HepG2 (cell line): ENCODE data around the gene ALDH9A1. TPM values are rescaled to one million over a fixed set of nuclear protein-coding genes. Genes with fewer than 3 reads are reported as not detected.

ENCODE experiments used
- ATAC-seq: fragments of 200-7000 bp; cut with Tn5 transposase; 3 replicates; pipeline ENCODE4 v1.9.1; 2020; ENCODE audit warnings: mild to moderate bottlenecking, moderate library complexity
- BruUV-seq: library from RNA; stranded (reverse); fragments of 400-500 nt; replicated peaks from 2 replicates; lab custom pipeline; 2021; lab: Mats Ljungman, UMichigan
- CTCF ChIA-PET: fragments of 300-600 bp; formaldehyde crosslinking; extraction: SDS; loops from one replicate; lab custom pipeline; 2021; ENCODE audit warnings: low total read pairs, inconsistent platforms, low intra/inter-chr PET ratio; lab: Yijun Ruan, JAX
- POLR2A ChIA-PET: fragments of 350-600 bp; sonication (Branson Sonifier 250); formaldehyde crosslinking; loops from one replicate; lab custom pipeline; 2020; ENCODE audit warnings: antibody characterized with exemption, inconsistent platforms; lab: Yijun Ruan, JAX
- DNase-seq: peaks from one replicate; pipeline ENCODE4 v3.0.0-alpha.2; 2015; ENCODE audit warnings: low spot score
- FAIRE-seq: peaks from 3 replicates; lab custom pipeline; 2011; peaks lifted over from hg19 to GRCh38; lab: Jason Lieb, UNC
- H2AFZ ChIP-seq: one replicate; pipeline ENCODE4 v1.6.1; 2011; ENCODE audit warnings: low read length, inconsistent platforms
- H3K27ac ChIP-seq: fragments of 300-600 bp; 3 replicates; pipeline ENCODE4 v1.8.0; 2011; ENCODE audit warnings: mixed run types, mild to moderate bottlenecking, mixed read lengths, low read length, inconsistent platforms; ENCODE audit not compliant: insufficient read depth; ENCODE audit errors: extremely low read length
- H3K27me3 ChIP-seq, 2 experiments: fragments of 200-600 bp in 1 of 2; 2 replicates in 1 of 2; 3 replicates in 1 of 2; pipeline versions ENCODE4 v1.6.0 to v1.8.0; 2011; ENCODE audit warnings: low read length in 2 of 2, mild to moderate bottlenecking in 2 of 2, moderate library complexity in 2 of 2, inconsistent platforms in 1 of 2; ENCODE audit not compliant: insufficient read depth in 2 of 2, control insufficient read depth in 1 of 2
- H3K36me3 ChIP-seq, 2 experiments: fragments of 200-600 bp in 1 of 2; replicated peaks in 1 of 2; 2 replicates in 1 of 2; 3 replicates in 1 of 2; pipeline versions ENCODE4 v1.5.1 to v1.8.0; 2011; ENCODE audit warnings: low read length in 2 of 2, inconsistent platforms in 1 of 2; ENCODE audit not compliant: insufficient read depth in 2 of 2, control insufficient read depth in 1 of 2
- H3K4me1 ChIP-seq: 2 replicates; pipeline ENCODE4 v1.5.1; 2012; ENCODE audit warnings: low read length, inconsistent platforms; ENCODE audit not compliant: insufficient read depth
- H3K4me2 ChIP-seq: 2 replicates; pipeline ENCODE4 v1.6.0; 2011; ENCODE audit warnings: low read depth, low read length, inconsistent platforms
- H3K4me3 ChIP-seq, 3 experiments: fragments of 200-600 bp in 1 of 3; sonication (generic), shearing (Covaris generic) in 1 of 3; replicated peaks in 1 of 3; 2 replicates each; pipeline ENCODE4 v1.5.1; 2011 to 2016; ENCODE audit warnings: low read length in 3 of 3, inconsistent platforms in 2 of 3, low read depth in 2 of 3, mild to moderate bottlenecking in 2 of 3, control low read depth in 1 of 3, mixed read lengths in 1 of 3; ENCODE audit not compliant: insufficient read depth in 1 of 3
- H3K79me2 ChIP-seq: one replicate; pipeline ENCODE4 v1.6.1; 2011; ENCODE audit warnings: low read length, inconsistent platforms; ENCODE audit not compliant: insufficient read depth
- H3K9ac ChIP-seq: 2 replicates; pipeline ENCODE4 v1.6.0; 2011; ENCODE audit warnings: mild to moderate bottlenecking, low read depth, low read length, inconsistent platforms; ENCODE audit not compliant: insufficient read depth
- H3K9me3 ChIP-seq: 2 replicates; pipeline ENCODE4 v1.5.1; 2012; ENCODE audit warnings: mild to moderate bottlenecking, low read length
- H4K20me1 ChIP-seq: 2 replicates; pipeline ENCODE4 v1.6.0; 2011; ENCODE audit warnings: inconsistent platforms, mild to moderate bottlenecking, low read length, moderate library complexity; ENCODE audit not compliant: insufficient read depth
- GATAD2A ChIP-seq: IDR thresholded peaks from 2 replicates; pipeline ENCODE4 v1.6.1; 2016
- HNRNPH1 ChIP-seq: fragments of 200-400 bp; formaldehyde crosslinking; optimal IDR thresholded peaks from 2 replicates; pipeline ENCODE3; 2017; ENCODE audit warnings: mild to moderate bottlenecking, low read depth, low read length
- RBFOX2 ChIP-seq: fragments of 200-400 bp; formaldehyde crosslinking; IDR thresholded peaks from 2 replicates; pipeline ENCODE4 v1.6.1; 2017; ENCODE audit warnings: low read depth, mild to moderate bottlenecking, low read length
- RXRA ChIP-seq: sonication (generic); formaldehyde crosslinking; IDR thresholded peaks from 2 replicates; pipeline ENCODE4 v1.5.1; 2020; ENCODE audit warnings: missing genetic modification reagents
- SATB2 ChIP-seq: sonication (generic); formaldehyde crosslinking; IDR thresholded peaks from 2 replicates; pipeline ENCODE4 v1.5.0; 2020; ENCODE audit warnings: missing genetic modification reagents
- ZNF446 ChIP-seq: sonication (generic); formaldehyde crosslinking; IDR thresholded peaks from 2 replicates; pipeline ENCODE4 v1.5.0; 2020; ENCODE audit warnings: mild to moderate bottlenecking, missing genetic modification reagents
- WGBS: methylation state at CpG from one replicate; pipeline ENCODE4 v1.1.6; 2017; ENCODE audit warnings: low lambda C conversion rate; 5-methylcytosine and 5-hydroxymethylcytosine counted together
- in situ Hi-C: cut with HindIII; loops from 2 replicates; pipeline ENCODE4 v1.10.0; 2017; ENCODE audit warnings: low pct_unique_long_range_greater_than_20kb; ENCODE audit not compliant: extremely low pct_ligation_motif_present
- intact Hi-C: fragments of 100-400 bp; cut with micrococcal nuclease; formaldehyde crosslinking; loops from one replicate; pipeline ENCODE4 v1.10.0; 2022; ENCODE audit not compliant: unreplicated experiment
- polyA plus RNA-seq, 8 experiments: library from polyadenylated mRNA; depleted of rRNA in 3 of 8; stranded (reverse) in 7 of 8; unstranded in 1 of 8; fragments of >200 nt; fragmentation: Illumina TruSeq in 4 of 8; extraction: Trizol in 4 of 8; gene quantifications; 2 replicates each; pipeline versions ENCODE4 v1.2.1 to v1.2.3, GENCODE V29; 2011 to 2016; ENCODE audit warnings: low read depth in 4 of 8, missing spikeins in 1 of 8, mixed read lengths in 1 of 8; ENCODE audit not compliant: insufficient read depth in 1 of 8
- total RNA-seq, 5 experiments: library from RNA; depleted of rRNA; stranded (reverse); fragments of >200 nt; fragmentation: Illumina TruSeq; extraction: Trizol; gene quantifications; 2 replicates each; pipeline ENCODE4 v1.2.3, GENCODE V29; 2016; ENCODE audit warnings: low read depth in 1 of 5
- TF ChIP-seq, protein P1 (sequence below): IDR thresholded peaks from 2 replicates; pipeline ENCODE4 v1.6.1; 2012; ENCODE audit warnings: inconsistent platforms

Gene ALDH9A1
- total and polyA plus RNA-seq, 2 of the 13 experiments (the other 11 are each of a cell fraction or from before 2014, with no cell fraction given) = 27.5 to 38.5 TPM

DNA sequence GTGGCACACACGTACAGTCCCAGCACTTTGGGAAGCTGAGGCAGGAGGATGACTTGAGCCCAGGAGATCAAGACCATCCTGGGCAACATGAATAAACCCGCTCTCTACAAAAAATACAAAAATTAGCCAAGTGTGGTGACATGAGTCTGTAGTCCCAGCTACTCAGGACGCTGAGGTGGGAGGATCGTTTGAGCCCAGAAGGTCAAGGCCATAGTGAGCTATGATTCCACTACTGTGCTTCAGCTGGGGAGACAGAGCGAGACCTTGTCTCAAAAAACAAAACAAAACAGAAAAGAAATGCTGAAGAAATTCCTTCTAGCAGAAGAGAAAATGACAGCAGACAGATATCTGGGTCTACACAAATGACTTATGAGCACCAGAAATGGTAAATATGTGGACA is 10.3 kb downstream of the ALDH9A1 start (continued):
- TF ChIP-seq ZNF446 (no peak), RBFOX2 (no peak), RXRA (CRISPR knock-in tag) (peak; percentile 15; the same call in 1 of the 2 replicates), GATAD2A (CRISPR knock-in tag) (0 out of 2 replicates have a peak, but pooled peaks have one; percentile 29), HNRNPH1 (no peak)
- TF ChIP-seq, protein P1, sequence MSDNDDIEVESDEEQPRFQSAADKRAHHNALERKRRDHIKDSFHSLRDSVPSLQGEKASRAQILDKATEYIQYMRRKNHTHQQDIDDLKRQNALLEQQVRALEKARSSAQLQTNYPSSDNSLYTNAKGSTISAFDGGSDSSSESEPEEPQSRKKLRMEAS = no peak

DNA sequence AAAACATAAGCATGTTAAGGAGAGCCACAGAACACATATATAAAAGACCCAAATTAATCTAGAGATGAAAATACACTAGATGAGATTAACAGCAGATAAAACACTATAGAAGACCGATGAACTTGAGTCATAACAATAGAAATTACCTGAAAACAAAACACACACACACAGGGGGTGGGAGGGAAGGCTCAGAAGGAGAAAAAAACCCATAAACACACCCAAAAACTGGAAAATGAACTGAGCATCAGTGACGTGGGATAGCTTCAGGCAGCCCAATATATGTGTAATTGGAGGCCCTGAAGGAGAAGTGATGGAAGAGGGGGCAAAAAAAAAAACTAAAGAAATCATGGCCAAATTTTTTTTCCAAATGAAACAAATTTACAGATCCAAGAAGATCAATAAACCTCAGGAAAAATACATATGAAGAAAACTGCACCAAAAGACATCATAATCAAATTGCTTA is 11.4 kb downstream of the ALDH9A1 start:
- WGBS = 97% methylated on average over 2 of the region's 2 CpGs
- Histone ChIP-seq H3K4me3 (no peak overlapping the region), H3K27ac (no peak overlapping the region), H3K27me3 (no peaks in the 10 kb centered on the region), H3K4me2 (no peak overlapping the region), H3K36me3 (peaks cover 2 to 20% of the 10 kb centered on the region in 2 experiments), H3K9ac (no peak overlapping the region), H3K4me1 (peaks cover 22% of the 10 kb centered on the region), H4K20me1 (no peaks in the 10 kb centered on the region), H3K79me2 (peaks cover 3% of the 10 kb centered on the region), H2AFZ (no peak overlapping the region), H3K9me3 (peaks cover 7% of the 10 kb centered on the region; the same call in 1 of the 2 replicates)
- BruUV-seq = no TSS peak
- ChIA-PET CTCF (no interaction called here), POLR2A (interaction anchor here (1.3 to 2.1 kb wide), 2 partner anchors 11 kb away, joined by 5 to 6 read pairs; partner anchors contain the start of gene ALDH9A1)
- no peak for ATAC-seq
- intact Hi-C loops = no loop called here
- no peak for DNase-seq
- no peak for TF ChIP-seq SATB2 (CRISPR knock-in tag)
- in situ Hi-C loops = no loop called here
- FAIRE-seq = no peak
